MCF 10A (cell line): ENCODE data around the gene ZBTB38. TPM values are rescaled to one million over a fixed set of nuclear protein-coding genes. Genes with fewer than 3 reads are reported as not detected.

Source experiments
- BruUV-seq: library from RNA; stranded (reverse); fragments of 400-500 nt; replicated peaks from 2 replicates; lab custom pipeline; 2021; lab: Mats Ljungman, UMichigan
- CTCF ChIA-PET: fragments of 300-600 bp; sonication (Branson Sonifier 250); formaldehyde crosslinking; extraction: SDS; loops from one replicate; lab custom pipeline; 2021; ENCODE audit warnings: antibody characterized with exemption, inconsistent platforms; lab: Yijun Ruan, JAX
- POLR2A ChIA-PET: fragments of 300-600, 350-650 bp; sonication (Branson Sonifier 250); formaldehyde crosslinking; extraction: SDS; loops from one replicate; lab custom pipeline; 2020; ENCODE audit warnings: antibody characterized with exemption, inconsistent platforms; lab: Yijun Ruan, JAX
- DNase-seq: peaks from one replicate; pipeline ENCODE4 v3.0.0-alpha.2; 2018; ENCODE audit not compliant: unreplicated experiment
- H3K27ac Mint-ChIP-seq: one replicate; pipeline ENCODE4 v1.8.0; 2022; ENCODE audit warnings: mild to moderate bottlenecking, low read depth, mixed read lengths; ENCODE audit not compliant: unreplicated experiment
- H3K27me3 Mint-ChIP-seq: one replicate; pipeline ENCODE4 v1.8.0; 2022; ENCODE audit warnings: mixed read lengths; ENCODE audit not compliant: insufficient read depth, unreplicated experiment
- H3K36me3 Mint-ChIP-seq: one replicate; pipeline ENCODE4 v1.8.0; 2022; ENCODE audit warnings: mild to moderate bottlenecking, moderate library complexity, mixed read lengths; ENCODE audit not compliant: insufficient read depth, unreplicated experiment
- H3K4me1 Mint-ChIP-seq: one replicate; pipeline ENCODE4 v1.8.0; 2022; ENCODE audit warnings: mixed read lengths; ENCODE audit not compliant: insufficient read depth, unreplicated experiment
- H3K4me3 Mint-ChIP-seq: one replicate; pipeline ENCODE4 v1.8.0; 2022; ENCODE audit warnings: mild to moderate bottlenecking, moderate library complexity, mixed read lengths; ENCODE audit not compliant: unreplicated experiment
- H3K9me3 Mint-ChIP-seq: one replicate; pipeline ENCODE4 v1.8.0; 2022; ENCODE audit warnings: mixed read lengths; ENCODE audit not compliant: unreplicated experiment
- CTCF ChIP-seq: fragments of 200-600 bp; IDR thresholded peaks from one replicate; pipeline ENCODE4 v1.8.0; 2022; ENCODE audit warnings: antibody characterized with exemption, mild to moderate bottlenecking; ENCODE audit not compliant: unreplicated experiment
- intact Hi-C: fragments of 100-400 bp; cut with micrococcal nuclease; formaldehyde crosslinking; loops from 2 replicates; pipeline ENCODE4 v1.14.1; 2022
- total RNA-seq: library from RNA; stranded (reverse); gene quantifications from 2 replicates; pipeline ENCODE4 v1.2.3, GENCODE V29; 2022

The ZBTB38 gene
- total RNA-seq, 1 experiment from 2014 or later: 168 TPM

- intact Hi-C loops: loop anchor here (2.0 kb wide), 1 partner anchor 22 kb away; no protein-coding TSS in a partner anchor
- DNase-seq: no peak
- Mint-ChIP-seq H3K27me3 (no peaks in the 10 kb centered on the region), H3K4me3 (peak overlapping the region; percentile 49), H3K36me3 (peaks cover 58% of the 10 kb centered on the region), H3K9me3 (no peaks in the 10 kb centered on the region), H3K4me1 (peaks cover 48% of the 10 kb centered on the region), H3K27ac (peak overlapping the region; percentile 85)
- BruUV-seq: no TSS peak
- POLR2A ChIA-PET: interaction anchor here (0.6 to 12.5 kb wide), 11 partner anchors 9 to 1495 kb away, joined by 3 to 210 read pairs (median 5); partner anchors contain the start of gene ZBTB38
- CTCF ChIA-PET: interaction anchor here (0.8 to 2.1 kb wide), 9 partner anchors 12 to 77 kb away, joined by 3 to 8 read pairs (median 4); no protein-coding TSS in a partner anchor
- no peak for TF ChIP-seq CTCF
These were observed 20.1 kb downstream of the ZBTB38 start for GRCh38 chr3:141388395-141388794.

GRCh38 chr3:141388823-141389621 is 20.7 kb downstream of the ZBTB38 start:
- ChIA-PET CTCF (interaction anchor here (0.8 to 2.1 kb wide), 10 partner anchors 12 to 76 kb away, joined by 3 to 8 read pairs (median 4); no protein-coding TSS in a partner anchor), POLR2A (interaction anchor here (0.8 to 12.5 kb wide), 14 partner anchors 8 to 77 kb away, joined by 3 to 210 read pairs (median 6); partner anchors contain the start of gene ZBTB38)
- Mint-ChIP-seq H3K9me3 (no peaks in the 10 kb centered on the region), H3K27ac (peak overlapping the region; percentile 85), H3K4me3 (peak overlapping the region; percentile 49), H3K4me1 (peaks cover 50% of the 10 kb centered on the region), H3K27me3 (no peaks in the 10 kb centered on the region), H3K36me3 (peaks cover 60% of the 10 kb centered on the region)
- DNase-seq: peak; percentile 75
- no peak for TF ChIP-seq CTCF
- intact Hi-C loops: loop anchor here (2.0 kb wide), 1 partner anchor 22 kb away; no protein-coding TSS in a partner anchor
- BruUV-seq: no TSS peak

- intact Hi-C loops: loop anchor here (2.0 kb wide), 1 partner anchor 23 kb away; no protein-coding TSS in a partner anchor
- peak overlapping the region; percentile 85 for H3K27ac Mint-ChIP-seq
- CTCF ChIA-PET: interaction anchor here (0.9 to 2.1 kb wide), 3 partner anchors 15 to 39 kb away, joined by 4 to 6 read pairs (median 4); no protein-coding TSS in a partner anchor
- no TSS peak for BruUV-seq
- DNase-seq: peak; percentile 47
- H3K4me1 Mint-ChIP-seq: peaks cover 48% of the 10 kb centered on the region
- peak overlapping the region; percentile 49 for H3K4me3 Mint-ChIP-seq
- TF ChIP-seq CTCF: no peak
- H3K27me3 Mint-ChIP-seq: no peaks in the 10 kb centered on the region
- no peaks in the 10 kb centered on the region for H3K9me3 Mint-ChIP-seq
- H3K36me3 Mint-ChIP-seq: peaks cover 60% of the 10 kb centered on the region
- POLR2A ChIA-PET: interaction anchor here (0.9 to 12.5 kb wide), 7 partner anchors 9 to 21 kb away, joined by 3 to 210 read pairs (median 7); partner anchors contain the start of gene ZBTB38
These were observed 21.4 kb downstream of the ZBTB38 start for GRCh38 chr3:141389703-141390102.

- Mint-ChIP-seq H3K27me3 (no peaks in the 10 kb centered on the region), H3K4me3 (no peak overlapping the region), H3K4me1 (peaks cover 46% of the 10 kb centered on the region), H3K36me3 (peaks cover 64% of the 10 kb centered on the region), H3K27ac (peak overlapping the region; percentile 70), H3K9me3 (no peaks in the 10 kb centered on the region)
- TF ChIP-seq CTCF: no peak
- intact Hi-C loops: no loop called here
- ChIA-PET POLR2A (interaction anchor here (0.6 to 12.5 kb wide), 6 partner anchors 9 to 22 kb away, joined by 3 to 210 read pairs (median 6); partner anchors contain the start of gene ZBTB38), CTCF (interaction anchor here (0.5 to 1.1 kb wide), 5 partner anchors 16 to 85 kb away, joined by 3 read pairs; no protein-coding TSS in a partner anchor)
- DNase-seq: no peak
- no TSS peak for BruUV-seq
These were observed 22.4 kb downstream of the ZBTB38 start for GRCh38 chr3:141390747-141391146.
